ENCODE data around the gene GRIK1. TPM values are rescaled to one million over a fixed set of nuclear protein-coding genes. Genes with fewer than 3 reads are reported as not detected.

The GRIK1 gene
- total RNA-seq, 4 donors from 2014 or later = not detected

GRCh38 chr21:29641635-29642550 is 297.9 kb downstream of the GRIK1 start:
- DNase-seq = no peak
- no peak overlapping the region for H3K27ac ChIP-seq

GRCh38 chr21:29641001-29641634 is 298.7 kb downstream of the GRIK1 start:
- no peak for DNase-seq
- no peaks in the 10 kb centered on the region for H3K4me1 ChIP-seq
- H3K4me3 ChIP-seq = no peak overlapping the region
- H3K27me3 ChIP-seq = no peaks in the 10 kb centered on the region
- no peak overlapping the region for H3K27ac ChIP-seq
- TF ChIP-seq POLR2AphosphoS5 (IDR thresholded peaks at IDR 0.05) (no peak), EP300 (IDR thresholded peaks at IDR 0.05; ENCODE audit: low read depth) (no peak), POLR2A (IDR thresholded peaks at IDR 0.05) (no peak)
- TF ChIP-seq, protein P1, sequence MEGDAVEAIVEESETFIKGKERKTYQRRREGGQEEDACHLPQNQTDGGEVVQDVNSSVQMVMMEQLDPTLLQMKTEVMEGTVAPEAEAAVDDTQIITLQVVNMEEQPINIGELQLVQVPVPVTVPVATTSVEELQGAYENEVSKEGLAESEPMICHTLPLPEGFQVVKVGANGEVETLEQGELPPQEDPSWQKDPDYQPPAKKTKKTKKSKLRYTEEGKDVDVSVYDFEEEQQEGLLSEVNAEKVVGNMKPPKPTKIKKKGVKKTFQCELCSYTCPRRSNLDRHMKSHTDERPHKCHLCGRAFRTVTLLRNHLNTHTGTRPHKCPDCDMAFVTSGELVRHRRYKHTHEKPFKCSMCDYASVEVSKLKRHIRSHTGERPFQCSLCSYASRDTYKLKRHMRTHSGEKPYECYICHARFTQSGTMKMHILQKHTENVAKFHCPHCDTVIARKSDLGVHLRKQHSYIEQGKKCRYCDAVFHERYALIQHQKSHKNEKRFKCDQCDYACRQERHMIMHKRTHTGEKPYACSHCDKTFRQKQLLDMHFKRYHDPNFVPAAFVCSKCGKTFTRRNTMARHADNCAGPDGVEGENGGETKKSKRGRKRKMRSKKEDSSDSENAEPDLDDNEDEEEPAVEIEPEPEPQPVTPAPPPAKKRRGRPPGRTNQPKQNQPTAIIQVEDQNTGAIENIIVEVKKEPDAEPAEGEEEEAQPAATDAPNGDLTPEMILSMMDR (IDR thresholded peaks at IDR 0.05) = no peak
- intact Hi-C loops (cut with DNase I; ENCODE audit: low total_unique reads) (no loop called here), in situ Hi-C loops (cut with MboI; ENCODE audit: low pct_ligation_motif_present in 1 of 4, low pct_unique_long_range_greater_than_20kb in 1 of 4, low sequenced_read_pairs in 3 of 4) (no loop called here)
- no peaks in the 10 kb centered on the region for H3K9me3 ChIP-seq
- WGBS, 2 donors (ENCODE audit: low coverage in 1 of 2) = 76 to 84% methylated on average over 4 to 5 of the region's 5 CpGs
- no peaks in the 10 kb centered on the region for H3K36me3 ChIP-seq

More at GRCh38 chr21:29641635-29642550, 297.9 kb downstream of the GRIK1 start:
- H3K36me3 ChIP-seq = no peaks in the 10 kb centered on the region
- TF ChIP-seq EP300 (IDR thresholded peaks at IDR 0.05; ENCODE audit: low read depth) = no peak
- TF ChIP-seq, protein P1 (IDR thresholded peaks at IDR 0.05) = no peak
- TF ChIP-seq POLR2A (IDR thresholded peaks at IDR 0.05) = no peak
- TF ChIP-seq POLR2AphosphoS5 (IDR thresholded peaks at IDR 0.05) = no peak
- intact Hi-C loops (cut with DNase I; ENCODE audit: low total_unique reads) = no loop called here
- in situ Hi-C loops (cut with MboI; ENCODE audit: low pct_ligation_motif_present in 1 of 4, low pct_unique_long_range_greater_than_20kb in 1 of 4, low sequenced_read_pairs in 3 of 4) = no loop called here
- no peaks in the 10 kb centered on the region for H3K4me1 ChIP-seq
- no peaks in the 10 kb centered on the region for H3K9me3 ChIP-seq
- 88 to 89% methylated on average over 5 to 7 of the region's 7 CpGs for WGBS, 2 donors (ENCODE audit: low coverage in 1 of 2)
- no peaks in the 10 kb centered on the region for H3K27me3 ChIP-seq
- no peak overlapping the region for H3K4me3 ChIP-seq

- TF ChIP-seq POLR2AphosphoS5 (IDR thresholded peaks at IDR 0.05) (no peak), EP300 (IDR thresholded peaks at IDR 0.05; ENCODE audit: low read depth) (no peak)
- no peaks in the 10 kb centered on the region for H3K9me3 ChIP-seq
- in situ Hi-C loops (cut with MboI; ENCODE audit: low pct_ligation_motif_present in 1 of 4, low pct_unique_long_range_greater_than_20kb in 1 of 4, low sequenced_read_pairs in 3 of 4) = no loop called here
- WGBS, 2 donors (ENCODE audit: low coverage in 1 of 2) = 44 to 64% methylated on average over 2 of the region's 2 CpGs
- H3K36me3 ChIP-seq = no peaks in the 10 kb centered on the region
- H3K4me3 ChIP-seq = no peak overlapping the region
- intact Hi-C loops (cut with DNase I; ENCODE audit: low total_unique reads) = no loop called here
- H3K27me3 ChIP-seq = no peaks in the 10 kb centered on the region
- no peaks in the 10 kb centered on the region for H3K4me1 ChIP-seq
- H3K27ac ChIP-seq = no peak overlapping the region
- no peak for DNase-seq
Measured at GRCh38 chr21:29640080-29640508, 299.7 kb downstream of the GRIK1 start.

DNA sequence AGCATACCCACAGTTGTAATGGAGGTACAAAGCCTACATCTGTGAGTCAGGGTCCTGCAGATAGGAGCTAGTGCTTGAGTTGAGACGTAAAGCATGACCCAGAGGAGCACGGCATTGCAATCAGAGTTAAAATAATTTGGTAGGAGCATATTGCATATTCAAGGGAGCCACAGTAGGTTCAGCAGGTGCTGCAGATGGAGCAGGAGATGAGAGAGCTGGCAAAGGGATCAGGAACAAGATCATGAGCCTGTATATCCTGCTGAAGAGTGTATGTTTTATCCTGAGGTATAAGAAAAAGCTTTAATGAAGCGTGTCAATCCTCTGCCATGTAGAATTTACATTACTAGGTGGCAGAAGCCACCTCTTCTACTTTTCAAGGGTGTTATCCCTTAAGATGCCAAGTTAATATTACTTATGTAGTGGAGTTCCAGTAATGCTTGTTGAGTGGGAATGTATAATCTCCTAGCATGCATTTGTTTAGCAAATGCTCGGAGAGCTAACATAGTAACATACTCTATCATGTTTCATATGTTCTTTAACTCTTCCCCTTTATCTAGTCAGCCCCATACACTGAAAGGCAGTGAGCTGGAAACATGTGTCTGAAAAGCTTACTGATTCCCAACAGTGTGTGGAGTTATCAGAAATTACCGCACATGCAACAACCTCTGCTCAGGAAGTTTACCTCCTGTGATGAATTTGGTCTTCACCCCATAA is 300.3 kb downstream of the GRIK1 start:
- in situ Hi-C loops (cut with MboI; ENCODE audit: low pct_ligation_motif_present in 1 of 4, low pct_unique_long_range_greater_than_20kb in 1 of 4, low sequenced_read_pairs in 3 of 4) (no loop called here), intact Hi-C loops (cut with DNase I; ENCODE audit: low total_unique reads) (no loop called here)
- no peaks in the 10 kb centered on the region for H3K9me3 ChIP-seq
- H3K4me1 ChIP-seq = no peaks in the 10 kb centered on the region
- WGBS, 2 donors (ENCODE audit: low coverage in 1 of 2) = 80 to 81% methylated on average over 5 of the region's 5 CpGs
- no peak overlapping the region for H3K4me3 ChIP-seq
- no peaks in the 10 kb centered on the region for H3K27me3 ChIP-seq
- no peak overlapping the region for H3K27ac ChIP-seq
- DNase-seq = no peak
- TF ChIP-seq, protein P1 (IDR thresholded peaks at IDR 0.05) = no peak
- TF ChIP-seq EP300 (IDR thresholded peaks at IDR 0.05; ENCODE audit: low read depth) (no peak), POLR2AphosphoS5 (IDR thresholded peaks at IDR 0.05) (no peak), POLR2A (IDR thresholded peaks at IDR 0.05) (no peak)
- H3K36me3 ChIP-seq = no peaks in the 10 kb centered on the region
